Cardiac fibroblast (primary cell): ENCODE measurements around the gene LGI1.

Source experiments
- DNase-seq, 2 donors: peaks; one replicate each; pipeline versions ENCODE4 v3.0.0 to v3.0.0-alpha.2; 2010; ENCODE audit warnings: low read depth in 2 of 2
- H3K4me3 ChIP-seq, 2 donors: replicated peaks in 1 of 2; 1 replicate in 1 of 2; 2 replicates in 1 of 2; pipeline ENCODE4 v1.5.1; 2011; ENCODE audit warnings: low read depth in 2 of 2, low read length in 2 of 2, mild to moderate bottlenecking in 2 of 2, moderate library complexity in 1 of 2
- TF ChIP-seq, protein P1 (sequence below): IDR thresholded peaks from one replicate; pipeline ENCODE4 v1.5.1; 2011; ENCODE audit warnings: low read depth, mild to moderate bottlenecking, low read length, inconsistent platforms

Gene LGI1

DNA sequence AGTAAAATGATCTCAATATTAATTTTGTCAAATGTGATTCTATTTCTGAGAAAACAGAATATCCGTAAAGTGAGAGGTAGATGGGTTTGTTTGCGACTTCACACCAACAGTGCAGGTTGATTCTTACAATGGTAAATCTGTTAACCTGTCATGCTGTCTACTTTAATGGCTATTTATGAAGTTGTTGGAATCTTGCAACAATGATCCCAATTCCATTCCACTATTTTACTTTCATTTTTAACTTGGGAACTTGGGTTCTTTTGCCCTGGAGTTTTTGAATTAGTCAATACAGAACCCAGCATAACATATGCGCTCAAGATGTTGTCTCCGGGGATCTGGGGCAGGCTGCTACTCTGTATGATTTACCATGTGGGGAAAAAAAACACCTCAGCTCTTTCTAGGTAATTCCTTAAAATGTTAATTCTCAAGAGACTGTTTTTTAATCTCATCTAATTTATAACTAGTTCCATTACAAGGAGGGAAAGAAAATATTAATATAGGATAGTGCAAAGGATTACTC is 1.2 kb downstream of the LGI1 start:
- no peak overlapping the region for H3K4me3 ChIP-seq
- TF ChIP-seq, protein P1, sequence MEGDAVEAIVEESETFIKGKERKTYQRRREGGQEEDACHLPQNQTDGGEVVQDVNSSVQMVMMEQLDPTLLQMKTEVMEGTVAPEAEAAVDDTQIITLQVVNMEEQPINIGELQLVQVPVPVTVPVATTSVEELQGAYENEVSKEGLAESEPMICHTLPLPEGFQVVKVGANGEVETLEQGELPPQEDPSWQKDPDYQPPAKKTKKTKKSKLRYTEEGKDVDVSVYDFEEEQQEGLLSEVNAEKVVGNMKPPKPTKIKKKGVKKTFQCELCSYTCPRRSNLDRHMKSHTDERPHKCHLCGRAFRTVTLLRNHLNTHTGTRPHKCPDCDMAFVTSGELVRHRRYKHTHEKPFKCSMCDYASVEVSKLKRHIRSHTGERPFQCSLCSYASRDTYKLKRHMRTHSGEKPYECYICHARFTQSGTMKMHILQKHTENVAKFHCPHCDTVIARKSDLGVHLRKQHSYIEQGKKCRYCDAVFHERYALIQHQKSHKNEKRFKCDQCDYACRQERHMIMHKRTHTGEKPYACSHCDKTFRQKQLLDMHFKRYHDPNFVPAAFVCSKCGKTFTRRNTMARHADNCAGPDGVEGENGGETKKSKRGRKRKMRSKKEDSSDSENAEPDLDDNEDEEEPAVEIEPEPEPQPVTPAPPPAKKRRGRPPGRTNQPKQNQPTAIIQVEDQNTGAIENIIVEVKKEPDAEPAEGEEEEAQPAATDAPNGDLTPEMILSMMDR, result no peak
- no peak for DNase-seq

DNA sequence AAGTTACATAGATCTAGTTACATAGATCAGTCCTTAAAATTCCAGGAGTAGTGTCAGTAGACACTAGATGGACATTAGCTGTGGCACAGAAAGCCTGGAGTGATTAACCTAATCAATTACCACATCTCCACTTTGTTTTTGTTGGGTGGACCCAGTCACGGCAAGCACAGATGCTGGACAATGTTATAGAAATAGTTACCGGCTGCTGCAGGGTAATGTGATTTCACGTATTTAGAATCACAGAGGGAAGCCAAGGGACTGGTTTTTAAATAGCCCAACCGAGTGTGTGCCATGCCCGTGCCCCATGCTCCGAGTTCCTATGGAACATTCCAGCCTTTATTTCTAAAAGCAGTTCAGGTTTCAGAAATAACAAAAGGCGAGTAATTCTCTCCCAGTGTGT is 2.8 kb downstream of the LGI1 start:
- TF ChIP-seq, protein P1, result no peak
- no peak for DNase-seq
- no peak overlapping the region for H3K4me3 ChIP-seq

- H3K4me3 ChIP-seq, result no peak overlapping the region
- DNase-seq, result no peak
- TF ChIP-seq, protein P1, result no peak
Observed at GRCh38 chr10:93762979-93763391, 5.2 kb downstream of the LGI1 start.

- DNase-seq, result no peak
- no peak overlapping the region for H3K4me3 ChIP-seq
- TF ChIP-seq, protein P1, result no peak
Observed at GRCh38 chr10:93766918-93767317, 9.2 kb downstream of the LGI1 start.

DNA sequence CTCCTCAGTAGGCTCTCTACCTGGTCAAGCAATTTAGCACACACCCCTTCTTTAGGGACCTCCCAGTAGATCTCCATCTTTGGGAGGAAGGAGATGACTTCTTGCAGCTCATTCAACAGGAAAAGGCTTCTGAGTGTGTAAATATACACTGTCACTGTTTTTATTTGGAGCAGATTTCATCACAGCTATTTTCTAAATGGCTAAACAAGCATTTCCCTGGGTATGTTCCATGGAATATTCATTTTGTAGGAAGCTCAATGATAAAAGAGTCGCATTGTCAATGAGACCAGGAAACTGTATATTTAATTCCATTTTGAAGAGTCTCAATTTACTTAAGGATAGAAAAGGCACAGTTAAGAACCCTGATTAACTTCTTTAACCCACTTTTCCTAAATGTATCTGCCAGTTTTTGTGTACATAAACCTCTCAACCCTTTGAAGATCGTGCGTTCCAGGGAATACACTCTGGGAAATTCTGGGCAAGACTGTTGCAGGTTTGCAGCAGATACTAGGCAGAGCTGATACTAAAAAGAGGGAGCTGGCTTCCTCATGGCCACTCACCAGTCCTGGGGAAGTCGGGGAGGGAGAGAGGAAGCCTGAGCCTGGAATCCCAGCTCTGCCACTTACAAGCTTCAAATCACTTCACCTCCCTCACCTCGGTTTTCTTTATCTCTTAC is 10.1 kb downstream of the LGI1 start:
- DNase-seq, result no peak
- H3K4me3 ChIP-seq, result no peak overlapping the region
- TF ChIP-seq, protein P1, result no peak

DNA sequence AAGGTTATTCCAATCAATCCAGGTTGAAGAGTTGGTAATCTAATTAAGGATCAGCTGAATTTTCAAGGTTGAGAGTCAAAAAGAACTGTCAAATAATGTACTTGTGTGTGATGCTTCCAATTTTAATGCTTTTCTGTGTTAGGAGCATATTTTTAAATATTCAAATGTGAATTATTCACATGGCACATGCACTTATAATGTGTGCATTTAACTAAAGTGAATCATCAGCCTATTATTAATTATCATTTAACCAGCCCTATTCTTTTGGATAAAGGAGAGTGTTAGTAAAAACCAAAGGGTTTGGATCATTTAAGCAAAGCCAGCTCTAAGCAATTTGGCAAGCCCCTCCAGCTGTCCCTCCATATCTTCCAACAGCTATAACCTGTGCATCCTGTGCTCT is 11.2 kb downstream of the LGI1 start:
- DNase-seq, result no peak
- H3K4me3 ChIP-seq, result no peak overlapping the region
- TF ChIP-seq, protein P1, result no peak

DNA sequence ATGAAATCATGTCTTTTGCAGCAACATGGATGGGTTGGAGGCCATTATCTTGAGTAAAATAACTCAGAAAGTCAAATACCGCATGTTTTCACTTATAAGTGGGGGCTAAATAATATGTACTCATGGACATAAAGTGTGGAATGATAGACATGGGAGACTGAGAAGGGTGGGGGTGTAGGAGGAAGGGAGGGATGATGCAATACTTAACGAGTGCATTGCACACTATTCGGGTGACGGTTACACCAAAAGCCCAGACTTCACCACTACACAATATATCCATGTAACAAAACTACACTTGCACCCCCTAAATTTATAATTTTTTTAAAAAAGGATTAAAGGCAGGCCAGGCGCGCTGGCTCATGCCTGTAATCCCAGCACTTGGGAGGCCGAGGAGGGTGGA is 13.6 kb downstream of the LGI1 start:
- no peak overlapping the region for H3K4me3 ChIP-seq
- no peak for DNase-seq
- TF ChIP-seq, protein P1, result no peak
